HG03039 (cell line): ENCODE data around the gene SULT2B1.

Source experiments
- ATAC-seq: cut with Tn5 transposase; IDR thresholded peaks from one replicate; pipeline ENCODE4 v1.9.1; 2021; ENCODE audit warnings: mild to moderate bottlenecking, moderate library complexity; ENCODE audit not compliant: unreplicated experiment

Gene SULT2B1

DNA sequence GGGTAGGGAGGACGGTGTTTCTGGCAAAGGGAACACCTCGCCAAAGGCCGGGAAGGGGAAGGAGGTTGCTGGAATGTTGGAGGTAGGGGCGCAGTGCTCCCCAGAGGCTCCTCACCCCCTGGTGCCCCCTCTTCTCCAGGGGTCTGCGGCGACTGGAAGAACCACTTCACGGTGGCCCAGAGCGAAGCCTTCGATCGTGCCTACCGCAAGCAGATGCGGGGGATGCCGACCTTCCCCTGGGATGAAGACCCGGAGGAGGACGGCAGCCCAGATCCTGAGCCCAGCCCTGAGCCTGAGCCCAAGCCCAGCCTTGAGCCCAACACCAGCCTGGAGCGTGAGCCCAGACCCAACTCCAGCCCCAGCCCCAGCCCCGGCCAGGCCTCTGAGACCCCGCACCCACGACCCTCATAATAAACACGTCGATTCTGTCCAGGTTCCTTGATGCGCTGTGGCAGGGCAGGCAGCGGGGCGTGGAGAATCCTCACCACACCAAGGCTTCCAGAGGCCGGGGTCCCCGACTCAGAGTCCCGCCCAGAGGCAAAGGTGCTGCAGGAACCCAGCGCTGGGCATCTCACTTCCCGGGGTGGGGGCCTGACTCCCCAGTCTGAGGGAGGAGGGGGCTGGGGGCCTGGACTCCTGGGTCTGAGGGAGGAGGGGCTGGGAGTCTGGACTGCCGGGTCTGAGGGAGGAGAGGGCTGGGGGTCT, 47.2 kb downstream of the SULT2B1 start:
- ATAC-seq: no peak

DNA sequence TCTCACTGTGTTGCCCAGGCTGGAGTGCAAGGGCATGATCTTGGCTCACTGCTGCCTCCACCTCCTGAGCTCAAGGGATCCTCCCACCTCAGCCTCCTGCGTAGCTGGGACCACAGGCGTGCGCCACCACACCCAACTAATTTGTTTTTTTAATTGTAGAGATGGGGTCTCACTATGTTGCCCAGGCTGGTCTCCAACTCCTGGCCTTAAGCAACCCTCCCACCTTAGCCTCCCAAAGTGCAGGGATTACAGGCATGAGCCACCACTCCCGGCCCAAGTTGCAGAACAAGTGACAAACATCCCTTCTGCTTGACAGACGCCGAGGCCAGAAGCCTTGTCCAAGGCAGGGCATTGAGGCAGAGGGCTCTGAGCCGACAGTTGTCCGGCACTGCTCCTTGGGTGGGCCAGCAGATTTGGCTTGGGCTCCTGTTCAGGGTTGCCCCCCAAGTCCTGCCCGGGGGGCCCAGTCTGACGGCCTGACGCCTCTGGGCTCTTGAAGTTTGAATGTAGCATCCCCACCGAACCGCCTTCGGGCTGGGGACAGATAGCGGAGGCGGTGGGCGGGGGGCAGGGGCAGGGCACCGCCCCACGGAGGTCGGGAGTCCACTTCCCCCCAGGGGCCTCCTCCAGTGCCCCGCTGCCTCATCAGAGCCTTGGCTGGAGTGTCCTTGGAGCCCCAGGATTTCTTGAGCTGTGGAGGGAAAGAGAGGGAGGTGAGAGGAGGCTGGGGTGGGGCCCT, 48.9 kb downstream of the SULT2B1 start:
- no peak for ATAC-seq

DNA sequence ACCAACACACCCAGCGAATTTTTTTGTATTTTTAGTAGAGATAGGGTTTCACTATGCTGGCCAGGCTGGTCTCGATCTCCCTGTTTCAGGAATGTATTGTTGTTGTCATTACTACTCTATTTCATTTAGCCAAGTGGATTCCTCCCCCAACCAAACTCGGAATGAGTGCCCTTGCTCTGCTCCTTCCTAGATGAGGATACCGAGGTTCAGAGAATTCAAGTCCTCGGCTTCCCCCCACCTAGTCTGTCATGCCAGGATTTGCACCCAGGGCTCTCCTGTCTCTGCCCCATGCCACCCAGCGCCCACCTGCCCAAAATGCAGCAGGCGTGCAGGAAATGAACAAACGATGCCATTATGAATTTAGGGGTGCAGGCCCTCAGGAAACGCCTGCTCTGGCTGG, 51.0 kb downstream of the SULT2B1 start:
- ATAC-seq: no peak

DNA sequence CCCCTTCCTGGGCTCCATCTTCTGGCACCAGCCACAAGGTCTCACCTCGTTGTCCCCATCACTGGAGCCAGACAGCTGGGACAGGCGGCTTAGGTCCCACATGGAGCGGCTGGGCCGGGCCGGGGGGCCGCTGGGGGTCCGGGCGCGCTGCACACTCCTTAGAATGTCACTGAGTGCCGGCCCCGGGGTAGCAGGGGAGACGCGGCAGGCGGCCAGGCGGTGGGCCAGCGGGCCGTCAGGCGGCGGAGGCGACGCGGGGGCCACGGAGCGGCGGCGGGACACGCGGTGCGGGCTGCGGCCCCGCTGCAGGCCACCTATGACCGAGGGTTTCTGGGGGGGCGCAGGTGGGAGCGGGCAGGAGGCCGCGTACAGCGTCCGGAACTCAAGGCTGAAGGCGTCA, 51.5 kb downstream of the SULT2B1 start:
- ATAC-seq: no peak

DNA sequence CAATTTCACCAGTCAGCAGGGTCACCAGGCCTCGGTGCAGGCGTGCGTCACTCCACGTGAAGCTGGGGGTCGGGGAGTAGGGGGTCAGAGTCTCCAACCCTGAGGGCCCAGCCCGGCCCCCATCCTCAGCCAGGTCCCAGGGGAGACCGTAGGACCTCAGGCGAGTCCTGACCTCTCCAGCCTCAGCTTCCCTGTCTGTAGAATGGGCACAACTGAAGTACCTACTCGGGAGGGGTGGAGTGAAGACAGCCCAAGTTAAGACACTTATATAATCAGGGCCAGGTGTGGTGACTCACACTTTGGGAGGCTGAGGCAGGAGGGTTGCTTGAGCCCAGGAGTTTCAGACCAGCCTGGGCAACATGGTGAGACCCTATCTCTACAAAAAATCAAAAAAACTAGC, 51.9 kb downstream of the SULT2B1 start:
- ATAC-seq: no peak

DNA sequence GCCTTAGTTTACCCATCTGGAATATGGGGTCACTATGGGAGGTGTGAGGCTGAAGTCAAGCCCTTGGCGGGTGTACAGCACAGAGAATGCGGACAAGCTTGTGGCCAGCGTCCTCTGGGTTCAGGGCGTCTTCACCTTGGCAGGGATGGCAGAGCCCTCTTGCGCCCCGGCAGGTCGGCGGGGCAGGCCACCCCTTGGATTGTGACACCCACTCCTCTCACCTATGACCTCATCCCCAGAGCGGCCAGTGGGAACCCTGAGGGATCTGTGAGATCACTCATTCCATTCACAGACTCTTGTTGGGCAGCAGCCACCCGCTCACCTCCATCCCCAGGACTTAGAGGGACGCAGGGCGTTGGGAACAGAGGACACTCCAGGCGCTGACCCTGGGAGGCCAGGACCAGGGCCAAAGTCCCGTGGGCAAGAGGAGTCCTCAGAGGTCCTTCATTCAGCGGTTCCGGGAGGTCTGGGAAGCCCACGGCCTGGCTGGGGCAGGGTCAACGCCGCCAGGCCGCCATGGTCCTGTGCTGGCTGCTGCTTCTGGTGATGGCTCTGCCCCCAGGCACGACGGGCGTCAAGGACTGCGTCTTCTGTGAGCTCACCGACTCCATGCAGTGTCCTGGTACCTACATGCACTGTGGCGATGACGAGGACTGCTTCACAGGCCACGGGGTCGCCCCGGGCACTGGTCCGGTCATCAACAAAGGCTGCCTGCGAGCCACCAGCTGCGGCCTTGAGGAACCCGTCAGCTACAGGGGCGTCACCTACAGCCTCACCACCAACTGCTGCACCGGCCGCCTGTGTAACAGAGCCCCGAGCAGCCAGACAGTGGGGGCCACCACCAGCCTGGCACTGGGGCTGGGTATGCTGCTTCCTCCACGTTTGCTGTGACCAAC, 54.7 kb downstream of the SULT2B1 start, which contains the start of gene SPACA4:
Gene SPACA4, plus strand, starts transcription at position 280 of the 896 bp plus-strand sequence. Its CDS starts 237 bp downstream, at position 517.
- ATAC-seq: no peak

DNA sequence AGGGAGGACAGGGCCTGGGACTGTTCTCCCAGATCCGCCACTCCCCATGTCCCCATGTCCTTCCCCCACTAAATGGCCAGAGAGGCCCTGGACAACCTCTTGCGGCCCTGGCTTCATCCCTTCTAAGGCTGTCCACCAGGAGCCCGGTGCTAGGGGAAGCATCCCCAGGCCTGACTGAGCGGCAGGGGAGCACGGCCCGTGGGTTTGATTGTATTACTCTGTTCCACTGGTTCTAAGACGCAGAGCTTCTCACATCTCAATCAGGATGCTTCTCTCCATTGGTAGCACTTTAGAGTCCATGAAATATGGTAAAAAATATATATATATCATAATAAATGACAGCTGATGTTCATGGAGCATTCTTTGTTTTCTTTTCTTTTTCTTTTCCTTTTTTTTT, 55.4 kb downstream of the SULT2B1 start:
- ATAC-seq: no peak

DNA sequence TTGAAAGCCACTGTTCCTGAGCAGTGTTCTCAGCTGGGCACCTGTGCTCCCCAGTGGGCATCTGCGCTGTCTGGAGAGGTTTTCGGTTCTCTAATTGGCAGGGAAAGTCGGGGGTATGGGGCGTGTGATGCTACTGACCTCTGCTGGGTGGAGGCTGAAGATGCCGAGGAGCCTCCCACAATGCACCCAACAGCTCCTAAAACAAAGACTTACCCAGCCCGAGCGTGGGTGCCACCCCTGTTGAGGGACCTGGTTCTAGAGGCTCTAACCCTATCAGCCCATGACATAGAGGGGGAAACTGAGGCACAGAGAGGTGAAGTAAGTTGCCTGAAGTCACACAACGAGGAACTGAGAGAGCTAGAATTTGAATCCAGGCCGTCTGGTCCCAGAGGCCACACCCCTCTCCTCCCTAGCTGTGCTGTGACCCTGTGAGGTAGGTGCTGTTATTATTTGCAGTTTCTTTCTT, 56.9 kb downstream of the SULT2B1 start:
- no peak for ATAC-seq

DNA sequence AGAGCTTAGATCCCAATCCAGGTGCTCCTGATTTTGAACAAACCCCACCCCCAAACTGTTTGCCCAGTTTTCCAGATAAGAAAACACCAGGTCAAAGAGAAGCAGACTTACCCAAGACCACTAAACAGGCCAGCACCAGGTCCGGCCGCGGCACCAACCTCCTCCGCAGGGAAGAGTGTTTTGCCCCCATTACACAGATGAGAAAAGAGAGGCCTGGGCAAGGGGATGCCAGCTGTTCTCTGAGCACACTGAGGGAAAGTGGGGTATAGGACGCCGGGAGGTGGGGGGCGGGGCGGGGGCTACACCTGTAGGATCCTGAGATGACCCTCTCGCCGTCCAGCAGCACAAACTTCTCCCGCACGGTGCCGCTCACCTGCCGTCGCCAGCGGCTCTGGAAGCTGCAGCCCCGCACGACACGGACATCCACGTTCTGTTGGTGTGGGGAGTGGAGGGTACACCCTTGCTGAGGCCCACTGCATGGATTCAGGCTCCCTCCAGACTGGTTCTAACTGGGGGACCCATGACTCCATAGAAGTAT, 57.7 kb downstream of the SULT2B1 start:
- ATAC-seq: no peak

DNA sequence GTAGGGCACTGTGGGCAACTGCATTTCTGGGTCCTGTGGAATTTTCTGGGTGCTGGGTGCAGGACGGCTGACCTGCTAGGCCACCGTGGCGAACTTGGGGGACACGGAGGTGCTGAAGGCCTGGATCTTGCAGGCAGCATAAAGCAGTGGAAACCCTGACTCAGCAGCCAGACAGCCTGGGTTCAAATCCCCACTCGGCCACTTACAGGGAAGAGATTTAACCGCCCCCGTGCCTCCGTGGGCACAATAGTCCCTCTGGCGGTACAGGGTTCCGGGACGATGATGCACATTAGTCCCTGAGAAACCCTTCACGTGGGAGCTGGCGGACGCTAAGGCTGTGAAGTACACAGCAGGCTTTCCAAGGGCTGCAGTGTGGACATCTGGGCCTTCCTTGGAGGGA, 59.9 kb downstream of the SULT2B1 start:
- ATAC-seq: no peak

DNA sequence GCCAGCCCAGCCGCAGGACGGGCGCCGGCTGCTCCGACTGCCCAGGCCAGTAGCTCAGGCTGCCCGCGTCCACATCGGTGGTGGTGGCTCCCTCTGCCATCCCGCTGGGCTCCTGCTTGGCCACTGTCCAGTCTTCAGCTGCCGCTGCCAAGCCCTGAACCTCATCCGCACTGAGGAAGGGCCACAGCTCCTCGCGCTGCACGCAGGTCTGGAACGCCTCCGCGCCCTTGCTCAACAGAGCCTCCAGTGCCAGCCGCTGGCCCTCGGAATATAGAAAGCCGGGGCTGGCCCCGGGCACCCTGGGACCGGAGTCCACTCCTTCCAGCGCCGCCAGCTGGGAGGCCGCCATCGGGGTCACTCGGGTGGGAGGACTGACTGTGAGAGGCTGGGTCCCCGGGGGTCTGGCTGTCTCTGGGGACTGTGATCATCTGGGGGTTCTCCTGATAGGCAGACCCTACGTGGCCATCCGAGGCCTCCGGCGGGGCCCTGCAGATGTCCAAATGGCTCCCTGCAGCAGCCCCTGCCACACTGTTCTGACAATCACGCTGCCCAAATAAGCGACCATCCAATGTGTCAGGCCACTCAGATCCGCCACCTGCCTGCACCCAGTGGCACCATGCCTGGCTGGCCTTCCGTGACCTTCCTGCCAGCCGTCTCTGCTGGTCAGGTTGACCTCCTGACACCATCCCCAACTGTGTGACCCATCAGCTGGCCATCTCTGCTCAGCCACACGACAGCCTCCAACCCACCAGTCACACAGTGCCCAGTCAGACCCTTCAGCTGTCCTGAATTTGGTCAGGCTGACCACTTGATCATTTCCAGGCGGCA, 61.3 kb downstream of the SULT2B1 start:
- ATAC-seq: no peak

DNA sequence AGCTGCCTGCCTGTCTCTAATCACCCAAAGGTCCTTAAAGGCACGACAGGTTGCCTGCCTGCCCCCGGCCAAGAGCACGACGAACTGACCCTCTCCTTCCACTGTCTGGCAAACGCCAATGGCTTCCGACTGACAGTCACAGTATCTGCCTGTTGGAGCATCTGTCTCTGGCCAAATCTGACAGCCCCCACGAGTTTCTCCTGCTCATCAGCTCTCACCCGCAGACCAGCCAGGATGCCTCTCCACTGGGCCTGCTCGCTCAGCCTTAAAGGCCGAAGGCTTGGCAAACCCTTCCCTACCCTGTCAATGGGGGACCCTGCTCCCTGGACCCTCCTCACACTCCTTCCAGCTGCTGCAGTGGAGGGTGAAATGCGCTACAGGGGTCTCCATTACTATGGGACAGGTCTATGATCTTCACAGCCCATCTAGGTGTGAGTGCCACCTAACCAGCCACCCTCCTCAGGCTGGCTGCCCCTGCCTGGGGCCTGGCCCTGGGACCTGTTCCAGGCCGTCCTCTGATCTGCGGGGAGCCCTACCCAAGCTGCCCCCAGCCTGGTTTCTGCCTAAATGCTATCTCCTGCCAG, 62.0 kb downstream of the SULT2B1 start:
- no peak for ATAC-seq

DNA sequence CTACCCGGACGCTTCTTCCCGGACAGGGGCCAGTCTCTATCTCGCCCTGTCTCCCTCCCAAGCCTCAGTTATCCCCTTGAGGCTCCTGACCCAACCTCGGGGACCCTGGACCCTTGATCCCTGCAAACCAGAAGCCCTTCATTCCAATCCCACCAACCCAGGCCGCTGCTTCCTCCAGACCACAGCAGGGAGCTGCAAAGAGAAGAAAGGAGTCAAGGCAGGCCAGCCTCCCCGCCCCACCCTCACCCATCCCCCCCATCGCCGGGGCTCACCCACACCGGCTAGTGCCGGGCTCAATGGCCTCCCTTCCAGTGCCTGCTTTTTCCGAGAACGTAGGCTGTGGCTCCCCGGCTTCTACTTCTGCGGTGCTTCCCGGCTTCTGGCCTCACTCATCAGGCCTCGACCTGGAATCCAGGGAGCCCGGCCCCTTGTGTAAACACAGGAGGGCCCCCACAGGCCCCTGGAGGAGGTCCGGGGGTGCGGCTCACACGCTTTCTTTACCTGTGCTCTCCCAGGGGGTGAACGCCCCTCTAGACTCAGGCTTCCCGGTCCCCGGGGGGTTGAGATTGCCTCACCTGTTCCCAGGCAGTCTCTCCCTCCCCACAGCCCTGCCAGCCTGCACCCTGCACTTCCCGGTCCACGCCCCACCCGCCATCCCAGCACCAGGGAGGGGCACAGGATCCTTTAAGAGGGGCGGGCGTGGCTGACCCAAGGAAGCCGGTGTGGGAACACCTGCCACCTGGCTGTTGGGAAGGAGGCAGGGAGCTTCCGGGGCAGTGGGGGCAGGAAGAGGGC, 62.7 kb downstream of the SULT2B1 start, which contains the start of gene FAM83E:
Gene FAM83E, minus strand, starts transcription at position 641 of the 795 bp plus-strand sequence. CDS start 1,704 bp downstream, outside the sequence.
- no peak for ATAC-seq

DNA sequence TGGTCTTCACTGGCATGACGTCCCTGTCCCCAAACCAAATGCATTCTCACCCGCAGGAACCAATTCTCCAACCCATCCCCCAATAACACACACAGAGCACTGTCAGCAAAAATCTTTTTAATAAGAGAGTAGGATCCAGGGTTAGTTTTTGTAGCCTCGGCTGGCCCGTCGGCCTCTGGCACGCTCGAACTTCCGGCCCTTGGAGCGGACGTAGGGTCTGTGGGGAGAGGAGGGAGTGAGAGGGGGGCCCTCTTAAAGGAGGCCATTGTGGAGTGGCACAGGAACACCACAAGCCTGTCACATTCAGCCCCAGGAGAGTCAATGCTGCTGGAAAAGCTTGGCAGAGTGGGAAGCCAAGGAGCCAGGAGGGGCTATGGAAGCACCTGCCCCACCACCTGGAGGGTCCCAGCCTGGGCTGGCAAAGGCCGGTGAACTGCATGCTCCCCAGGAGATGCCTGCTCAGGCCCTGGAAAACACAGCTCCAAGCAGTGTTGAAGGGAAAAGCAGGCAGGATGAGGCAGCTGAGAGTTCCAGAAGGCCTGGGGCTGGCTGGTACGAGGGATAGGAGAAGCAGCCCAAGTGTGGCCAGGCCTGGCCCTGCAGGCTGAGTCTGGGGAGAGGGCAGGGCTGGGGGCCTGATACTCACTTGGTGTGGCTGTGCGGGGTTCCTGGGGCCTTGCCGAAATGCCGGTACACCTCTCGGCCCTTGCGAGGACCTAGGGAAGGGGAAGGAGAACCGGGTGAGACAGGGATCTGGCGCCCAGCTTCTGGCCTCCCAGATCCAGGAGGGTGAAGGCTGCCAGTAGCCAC, 63.5 kb downstream of the SULT2B1 start:
- no peak for ATAC-seq

DNA sequence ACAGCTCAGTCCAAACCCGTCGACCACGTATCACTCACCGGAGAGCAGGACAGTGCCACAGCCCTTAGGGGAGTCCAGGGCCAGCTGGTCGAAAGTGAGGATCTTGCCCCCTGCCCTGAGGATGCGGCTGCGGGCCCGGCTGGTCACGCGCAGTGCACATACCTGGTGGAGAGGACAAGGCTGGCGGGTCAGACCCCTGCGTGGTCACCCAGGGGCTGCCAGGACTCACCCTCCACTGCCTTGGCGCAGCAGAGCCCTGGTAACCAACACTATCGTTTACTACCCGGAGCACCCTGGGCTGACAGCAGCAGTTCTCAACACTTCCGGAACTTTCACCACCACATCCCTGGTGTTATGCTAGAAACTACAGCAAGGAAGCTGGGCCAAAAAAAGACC, 64.1 kb downstream of the SULT2B1 start:
- no peak for ATAC-seq

DNA sequence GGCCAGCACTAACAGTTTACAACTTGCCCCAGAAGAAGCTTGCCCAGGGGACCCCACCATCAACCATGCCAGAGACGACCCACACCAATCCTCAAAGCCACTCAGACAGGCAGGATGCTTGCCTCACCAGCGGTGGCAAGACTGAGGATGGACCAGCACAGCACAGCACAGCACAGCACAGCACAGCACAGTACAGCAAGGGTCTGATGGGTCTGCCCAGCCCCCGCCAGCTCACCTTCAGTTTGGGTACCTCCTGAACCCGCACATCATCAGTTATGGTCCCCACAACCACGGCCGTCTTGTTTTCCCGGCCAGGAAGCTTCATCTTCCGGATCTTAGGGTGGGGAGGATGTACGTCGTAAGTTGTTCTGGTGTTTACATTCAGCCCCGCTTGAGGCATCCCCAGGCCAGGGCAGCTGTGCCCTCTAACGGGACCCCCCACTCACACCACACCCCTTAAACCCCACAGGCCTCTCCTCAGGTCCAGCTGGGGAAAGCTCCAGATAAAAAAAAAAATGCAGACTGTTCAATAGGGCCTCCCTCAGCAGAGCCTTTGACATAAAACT, 64.6 kb downstream of the SULT2B1 start:
- ATAC-seq: no peak

DNA sequence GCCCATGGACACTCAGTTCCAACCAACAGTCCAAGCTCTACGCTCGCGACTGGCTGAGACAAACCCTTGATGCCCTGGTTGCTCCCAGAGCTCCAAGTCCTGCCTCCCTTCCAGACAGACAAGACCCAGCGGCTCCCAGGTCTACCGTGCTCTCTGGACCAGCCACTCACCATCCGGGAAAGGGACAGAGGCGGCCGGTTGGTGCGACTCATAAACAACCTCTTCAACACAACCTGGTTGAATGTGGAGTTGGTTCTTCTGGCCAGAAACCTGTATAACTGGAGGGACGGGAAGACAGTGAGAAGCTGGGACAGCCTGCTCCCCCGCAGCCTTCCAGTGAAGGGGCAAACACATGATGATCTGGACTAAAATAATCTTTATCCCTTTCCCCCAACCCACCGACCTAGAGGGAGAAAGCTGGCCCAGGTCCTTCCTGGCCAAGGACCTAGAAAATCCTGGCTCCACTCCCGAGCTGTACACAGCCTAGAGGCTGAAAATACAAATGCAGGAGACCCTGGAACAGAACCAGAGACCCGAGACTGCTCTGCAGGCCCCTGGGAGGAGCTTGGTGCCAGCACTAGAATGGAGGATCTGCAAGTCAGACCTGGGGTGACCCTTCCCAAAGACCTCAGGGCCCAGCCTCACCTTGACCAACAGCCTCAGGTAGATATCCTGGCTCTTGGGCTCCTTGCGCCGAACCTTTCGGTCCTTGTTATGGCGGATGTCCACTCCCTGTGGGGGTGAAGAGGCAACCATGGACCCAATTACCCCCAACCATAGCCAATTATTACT, 65.4 kb downstream of the SULT2B1 start:
- no peak for ATAC-seq
